GM23338 (cell line): ENCODE data around the gene PIM2. TPM values are rescaled to one million over a fixed set of nuclear protein-coding genes. Genes with fewer than 3 reads are reported as not detected.

Experiments used
- ATAC-seq: fragments of 200-7000 bp; cut with Tn5 transposase; 3 replicates; pipeline ENCODE4 v1.9.1; 2020
- DNase-seq: peaks from one replicate; pipeline ENCODE4 v3.0.0-alpha.2; 2015; ENCODE audit warnings: low spot score
- H2AFZ ChIP-seq: fragments of 200-600 bp; sonication (generic); 2 replicates; pipeline ENCODE4 v1.8.0; 2016; ENCODE audit warnings: antibody characterized with exemption, mild to moderate bottlenecking, moderate library complexity
- H3F3A ChIP-seq: fragments of 200-600 bp; sonication (generic); replicated peaks from 2 replicates; pipeline ENCODE4 v1.8.0; 2017; ENCODE audit warnings: antibody characterized with exemption, mixed run types, low read depth
- H3K27ac ChIP-seq: fragments of 200-600 bp; sonication (generic); 2 replicates; pipeline ENCODE4 v1.6.1; 2016; ENCODE audit warnings: low read depth
- H3K27me3 ChIP-seq: fragments of 200-600 bp; sonication (generic); 2 replicates; pipeline ENCODE4 v1.8.0; 2016; ENCODE audit warnings: mild to moderate bottlenecking, mixed run types, moderate library complexity; ENCODE audit not compliant: insufficient read depth
- H3K36me3 ChIP-seq: fragments of 200-600 bp; sonication (generic); 2 replicates; pipeline ENCODE4 v1.8.0; 2016; ENCODE audit warnings: mild to moderate bottlenecking; ENCODE audit not compliant: insufficient read depth
- H3K4me1 ChIP-seq: fragments of 200-600 bp; sonication (generic); 2 replicates; pipeline ENCODE4 v1.8.0; 2016; ENCODE audit warnings: mild to moderate bottlenecking, moderate library complexity; ENCODE audit not compliant: insufficient read depth
- H3K4me2 ChIP-seq: fragments of 200-600 bp; sonication (generic); 2 replicates; pipeline ENCODE4 v1.7.1; 2017; ENCODE audit warnings: mixed run types
- H3K4me3 ChIP-seq: fragments of 200-600 bp; sonication (generic); 2 replicates; pipeline ENCODE4 v1.6.1; 2016; ENCODE audit warnings: mixed run types
- H3K79me2 ChIP-seq: fragments of 200-600 bp; sonication (generic); replicated peaks from 2 replicates; pipeline ENCODE4 v1.8.0; 2017; ENCODE audit warnings: mild to moderate bottlenecking; ENCODE audit not compliant: insufficient read depth
- H3K9me2 ChIP-seq: fragments of 200-600 bp; sonication (generic); 2 replicates; pipeline ENCODE4 v1.8.0; 2017; ENCODE audit not compliant: insufficient read depth
- H4K20me1 ChIP-seq: fragments of 200-600 bp; sonication (generic); replicated peaks from 2 replicates; pipeline ENCODE4 v1.8.0; 2017; ENCODE audit warnings: mild to moderate bottlenecking; ENCODE audit not compliant: insufficient read depth
- H3K27ac Mint-ChIP-seq: 2 replicates; pipeline ENCODE4 v1.8.0; 2020; ENCODE audit warnings: inconsistent platforms, mild to moderate bottlenecking, moderate library complexity, mixed read lengths
- H3K27me3 Mint-ChIP-seq: 3 replicates; pipeline ENCODE4 v1.8.0; 2022; ENCODE audit warnings: low read depth, mild to moderate bottlenecking, moderate library complexity, mixed read lengths, inconsistent platforms; ENCODE audit not compliant: insufficient read depth, poor library complexity
- H3K36me3 Mint-ChIP-seq: 3 replicates; pipeline ENCODE4 v1.8.0; 2021; ENCODE audit warnings: low read depth, mild to moderate bottlenecking, inconsistent platforms, moderate library complexity, mixed read lengths
- H3K4me1 Mint-ChIP-seq: 3 replicates; pipeline ENCODE4 v1.8.0; 2020; ENCODE audit warnings: mild to moderate bottlenecking, inconsistent platforms, mixed read lengths
- H3K4me3 Mint-ChIP-seq: 3 replicates; pipeline ENCODE4 v1.8.0; 2021; ENCODE audit warnings: moderate library complexity, mild to moderate bottlenecking, inconsistent platforms, mixed read lengths
- H3K9me3 Mint-ChIP-seq: 3 replicates; pipeline ENCODE4 v1.8.0; 2020; ENCODE audit warnings: moderate library complexity, mild to moderate bottlenecking, inconsistent platforms, mixed read lengths
- CREB1 ChIP-seq: fragments of 250-450 bp; sonication (Bioruptor Pico); IDR thresholded peaks from 2 replicates; pipeline ENCODE4 v1.5.0; 2020; ENCODE audit warnings: low read depth, mild to moderate bottlenecking, moderate library complexity
- CTCF ChIP-seq, 2 experiments: fragments of 200-600 bp in 1 of 2; sonication (generic) in 1 of 2; conservative IDR thresholded peaks; 2 replicates each; pipeline versions ENCODE4 v1.5.1 to v1.6.1; 2016 to 2017; ENCODE audit warnings: antibody characterized with exemption in 2 of 2, low read depth in 2 of 2, mild to moderate bottlenecking in 2 of 2, moderate library complexity in 1 of 2
- ETS1 ChIP-seq: IDR thresholded peaks from 2 replicates; pipeline ENCODE4 v1.6.1; 2016; ENCODE audit warnings: antibody characterized with exemption
- POLR2AphosphoS5 ChIP-seq: IDR thresholded peaks from 2 replicates; pipeline ENCODE4 v1.6.1; 2016; ENCODE audit warnings: antibody characterized with exemption, low read depth
- REST ChIP-seq: IDR thresholded peaks from one replicate; pipeline ENCODE4 v1.6.1; 2018; ENCODE audit warnings: antibody characterized with exemption; ENCODE audit not compliant: unreplicated experiment
- polyA plus RNA-seq: library from polyadenylated mRNA; unstranded; fragments of >200 nt; fragmentation: Nextera tagmentation; extraction: Ambion mirVana; gene quantifications from 2 replicates; pipeline ENCODE4 v1.2.1, GENCODE V29; 2016
- total RNA-seq: library from RNA; depleted of rRNA; stranded (reverse); fragments of >200 nt; shearing (Covaris generic); gene quantifications from 2 replicates; pipeline ENCODE4 v1.2.3, GENCODE V29; 2014

The PIM2 gene
- total and polyA plus RNA-seq, 2 experiments from 2014 or later = 237 to 359 TPM

- TF ChIP-seq POLR2AphosphoS5 (no peak), ETS1 (no peak), CREB1 (CRISPR knock-in tag) (no peak), CTCF (conservative IDR thresholded peaks at IDR 0.05; ENCODE audit: low read depth in 2 of 2) (no peak)
These were observed 1.3 kb upstream of the PIM2 start (continued) for GRCh38 chrX:48919947-48920717.

GRCh38 chrX:48919360-48919841 lies 577 bp upstream of the PIM2 start:
- Histone ChIP-seq H3F3A (peaks cover 25% of the 10 kb centered on the region), H2AFZ (no peak overlapping the region), H3K4me1 (peaks cover 33% of the 10 kb centered on the region; the same call in 1 of the 2 replicates), H3K4me3 (peak overlapping the region; percentile 63), H3K9me2 (no peaks in the 10 kb centered on the region), H3K79me2 (peaks cover 55% of the 10 kb centered on the region), H3K4me2 (peak overlapping the region; percentile 72), H4K20me1 (peaks cover 13% of the 10 kb centered on the region), H3K27me3 (no peaks in the 10 kb centered on the region), H3K36me3 (peaks cover 21% of the 10 kb centered on the region; the same call in 1 of the 2 replicates), H3K27ac (peak overlapping the region; percentile 99)
- Mint-ChIP-seq H3K27me3 (peaks cover 23% of the 10 kb centered on the region), H3K4me3 (peak overlapping the region; percentile 98), H3K4me1 (peaks cover 41% of the 10 kb centered on the region), H3K27ac (peak overlapping the region; percentile 99), H3K9me3 (peaks cover 7% of the 10 kb centered on the region), H3K36me3 (peaks cover 66% of the 10 kb centered on the region)
- ATAC-seq = peak; percentile 50
- peak; percentile 63 for DNase-seq
- TF ChIP-seq REST (no peak), POLR2AphosphoS5 (peak; percentile 11; the same call in 1 of the 2 replicates)
